ENCODE data around the gene RP2.
A peak's percentile ranks its signal among the peaks of the same experiment; 100 is the strongest.

RP2 gene

DNA sequence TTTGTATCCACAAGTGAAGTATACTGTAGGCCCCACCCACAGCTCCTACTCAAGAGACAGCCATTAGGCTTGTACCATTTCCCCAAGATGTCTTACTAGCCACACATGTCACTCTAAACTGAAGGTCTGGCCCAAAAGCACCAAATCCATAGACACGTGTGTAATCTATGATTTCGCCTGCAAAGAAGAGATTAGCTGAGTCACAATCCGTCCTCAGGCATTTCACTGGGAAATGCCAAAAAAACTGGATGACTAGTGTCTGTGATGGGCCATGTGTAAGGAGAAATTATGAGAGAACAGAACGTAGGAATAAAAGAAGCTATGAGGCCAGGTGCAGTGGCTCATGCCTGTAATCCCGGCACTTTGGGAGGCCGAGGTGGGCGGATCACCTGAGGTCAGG, 21.9 kb upstream of the RP2 start:
- H3K36me3 ChIP-seq (ENCODE audit: control insufficient read depth, insufficient read depth, low read length, severe bottlenecking) = no peaks in the 10 kb centered on the region
- H3K9ac ChIP-seq (ENCODE audit: low read length) = no peak overlapping the region

DNA sequence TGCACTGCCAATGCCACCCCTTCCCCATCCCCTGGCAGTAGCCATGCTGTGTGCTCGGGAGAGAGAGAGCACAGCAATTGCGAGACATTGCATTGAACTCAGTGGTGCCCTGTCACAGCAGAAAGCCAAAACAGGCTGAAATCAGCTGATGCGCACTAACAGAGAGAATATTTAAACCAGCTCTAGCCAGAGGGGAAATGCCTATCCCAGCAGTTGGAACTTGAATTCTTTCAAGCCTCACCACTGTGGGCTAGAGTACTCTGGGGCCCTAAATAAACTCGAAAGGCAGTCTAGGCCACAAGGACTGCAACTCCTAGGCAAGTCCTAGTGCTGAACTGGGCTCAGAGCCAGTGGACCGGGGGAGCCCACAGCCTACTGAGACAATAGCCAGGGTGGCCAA, 17.7 kb upstream of the RP2 start:
- peak; percentile 66 for DNase-seq (ENCODE audit: low read depth)
- Histone ChIP-seq H3K9me3 (ENCODE audit: control insufficient read depth, low read length) (peaks cover 18% of the 10 kb centered on the region), H3K4me1 (ENCODE audit: control insufficient read depth, insufficient read depth, low read length) (no peaks in the 10 kb centered on the region), H3K4me3 (ENCODE audit: low read length) (no peak overlapping the region), H3K27me3 (replicated peaks; ENCODE audit: control insufficient read depth, insufficient read depth, low read length) (peaks cover 16% of the 10 kb centered on the region), H3K9ac (ENCODE audit: low read length) (no peak overlapping the region), H3K36me3 (ENCODE audit: control insufficient read depth, insufficient read depth, low read length, severe bottlenecking) (no peaks in the 10 kb centered on the region)

More for the DNA sequence above, 21.9 kb upstream of the RP2 start:
- Histone ChIP-seq H3K27me3 (replicated peaks; ENCODE audit: control insufficient read depth, insufficient read depth, low read length) (peaks cover 22% of the 10 kb centered on the region), H3K9me3 (ENCODE audit: control insufficient read depth, low read length) (no peaks in the 10 kb centered on the region), H3K4me1 (ENCODE audit: control insufficient read depth, insufficient read depth, low read length) (no peaks in the 10 kb centered on the region), H3K4me3 (ENCODE audit: low read length) (no peak overlapping the region)
- no peak for DNase-seq (ENCODE audit: low read depth)

DNA sequence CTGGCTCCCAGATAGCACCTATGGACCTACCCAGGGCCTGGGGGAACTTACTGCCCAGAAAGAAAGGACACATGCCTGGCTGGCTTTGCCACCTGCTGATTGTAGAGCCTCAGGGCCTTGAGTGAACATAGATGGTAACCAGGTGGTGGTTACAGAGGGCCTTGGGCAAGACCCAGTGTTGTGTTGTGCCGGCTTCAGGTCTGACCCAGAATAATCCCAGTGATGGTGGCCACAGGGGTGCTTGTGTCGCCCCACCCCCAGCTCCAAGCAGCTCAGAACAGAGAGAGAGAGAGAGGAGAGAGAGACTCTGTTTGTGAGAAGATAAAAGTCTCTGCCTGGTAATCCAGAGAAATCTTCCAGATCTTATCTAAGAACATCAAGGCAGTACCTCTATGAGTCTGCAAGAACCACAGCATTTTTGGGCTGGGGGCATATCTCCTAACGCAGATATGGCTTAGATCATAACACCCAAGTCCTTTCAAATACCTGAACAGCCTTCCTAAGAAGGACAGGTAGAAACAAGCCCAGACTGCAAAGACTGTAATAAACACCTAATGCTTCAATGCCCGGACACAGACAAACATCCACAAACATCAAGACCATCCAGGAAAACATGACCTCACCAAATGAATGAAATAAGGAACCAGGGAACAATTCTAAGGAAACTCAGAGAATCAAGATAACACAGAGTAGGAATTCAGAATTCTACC, 16.3 kb upstream of the RP2 start:
- no peak for DNase-seq (ENCODE audit: low read depth)
- H3K36me3 ChIP-seq (ENCODE audit: control insufficient read depth, insufficient read depth, low read length, severe bottlenecking) = no peaks in the 10 kb centered on the region
- no peaks in the 10 kb centered on the region for H3K4me1 ChIP-seq (ENCODE audit: control insufficient read depth, insufficient read depth, low read length)
- H3K9me3 ChIP-seq (ENCODE audit: control insufficient read depth, low read length) = peaks cover 18% of the 10 kb centered on the region
- H3K4me3 ChIP-seq (ENCODE audit: low read length) = no peak overlapping the region
- H3K27me3 ChIP-seq (replicated peaks; ENCODE audit: control insufficient read depth, insufficient read depth, low read length) = peaks cover 16% of the 10 kb centered on the region
- H3K9ac ChIP-seq (ENCODE audit: low read length) = no peak overlapping the region

DNA sequence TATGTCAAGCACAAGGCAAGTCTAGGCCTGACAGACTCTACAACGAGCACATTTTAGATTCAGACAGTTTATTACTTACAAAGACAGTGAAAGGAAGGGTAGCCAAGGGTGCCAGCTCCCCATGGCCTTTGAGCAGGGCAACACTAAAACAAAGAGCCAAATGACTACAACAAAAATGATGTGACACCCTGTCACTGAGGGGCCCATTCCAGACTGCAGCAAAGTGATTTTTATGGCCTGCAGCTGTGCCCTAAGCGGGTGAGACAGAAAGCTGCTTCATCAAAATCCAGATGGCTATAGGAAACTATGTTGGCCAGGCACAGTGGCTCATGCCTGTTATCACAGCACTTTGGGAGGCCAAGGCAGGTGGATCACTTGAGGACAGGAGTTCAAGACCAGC, 13.4 kb upstream of the RP2 start:
- H3K4me1 ChIP-seq (ENCODE audit: control insufficient read depth, insufficient read depth, low read length) = no peaks in the 10 kb centered on the region

DNA sequence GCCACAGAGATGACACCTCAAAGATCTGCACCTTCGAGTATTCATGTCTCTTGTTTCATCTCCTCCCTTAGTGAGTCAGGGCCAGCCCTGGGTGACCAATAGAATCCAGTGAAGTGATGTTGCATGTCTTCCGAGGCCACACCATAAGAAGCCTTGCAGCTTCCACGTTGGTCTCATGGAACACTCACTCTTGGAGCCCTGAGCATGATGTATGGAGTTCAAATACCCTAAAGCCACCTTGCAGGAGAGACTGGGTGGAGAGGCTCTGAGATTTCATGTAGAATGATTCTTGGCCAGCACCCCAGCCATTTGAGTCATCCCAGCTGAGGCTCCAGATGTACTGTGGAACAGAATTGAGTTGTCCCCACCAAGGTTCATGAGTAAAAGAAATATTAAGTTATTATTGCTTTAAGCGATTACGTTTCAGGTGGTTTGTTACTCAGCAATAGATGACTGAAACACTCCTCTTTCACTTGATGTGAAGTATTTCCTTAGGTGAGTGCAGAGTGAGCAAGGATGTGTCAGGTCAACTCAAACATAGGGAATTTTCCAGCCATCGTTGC, 5.0 kb upstream of the RP2 start:
- Histone ChIP-seq H3K4me1 (ENCODE audit: control insufficient read depth, insufficient read depth, low read length) (peaks cover 4% of the 10 kb centered on the region), H3K9ac (ENCODE audit: low read length) (no peak overlapping the region), H3K27me3 (replicated peaks; ENCODE audit: control insufficient read depth, insufficient read depth, low read length) (peaks cover 5% of the 10 kb centered on the region), H3K4me3 (ENCODE audit: low read length) (no peak overlapping the region), H3K36me3 (ENCODE audit: control insufficient read depth, insufficient read depth, low read length, severe bottlenecking) (no peaks in the 10 kb centered on the region), H3K9me3 (ENCODE audit: control insufficient read depth, low read length) (no peaks in the 10 kb centered on the region)
- DNase-seq (ENCODE audit: low read depth) = peak; percentile 59

More for the DNA sequence above, 13.4 kb upstream of the RP2 start:
- H3K9ac ChIP-seq (ENCODE audit: low read length) = no peak overlapping the region
- H3K9me3 ChIP-seq (ENCODE audit: control insufficient read depth, low read length) = peaks cover 18% of the 10 kb centered on the region
- peaks cover 7% of the 10 kb centered on the region for H3K27me3 ChIP-seq (replicated peaks; ENCODE audit: control insufficient read depth, insufficient read depth, low read length)
- no peak for DNase-seq (ENCODE audit: low read depth)
- H3K36me3 ChIP-seq (ENCODE audit: control insufficient read depth, insufficient read depth, low read length, severe bottlenecking) = no peaks in the 10 kb centered on the region
- H3K4me3 ChIP-seq (ENCODE audit: low read length) = no peak overlapping the region

DNA sequence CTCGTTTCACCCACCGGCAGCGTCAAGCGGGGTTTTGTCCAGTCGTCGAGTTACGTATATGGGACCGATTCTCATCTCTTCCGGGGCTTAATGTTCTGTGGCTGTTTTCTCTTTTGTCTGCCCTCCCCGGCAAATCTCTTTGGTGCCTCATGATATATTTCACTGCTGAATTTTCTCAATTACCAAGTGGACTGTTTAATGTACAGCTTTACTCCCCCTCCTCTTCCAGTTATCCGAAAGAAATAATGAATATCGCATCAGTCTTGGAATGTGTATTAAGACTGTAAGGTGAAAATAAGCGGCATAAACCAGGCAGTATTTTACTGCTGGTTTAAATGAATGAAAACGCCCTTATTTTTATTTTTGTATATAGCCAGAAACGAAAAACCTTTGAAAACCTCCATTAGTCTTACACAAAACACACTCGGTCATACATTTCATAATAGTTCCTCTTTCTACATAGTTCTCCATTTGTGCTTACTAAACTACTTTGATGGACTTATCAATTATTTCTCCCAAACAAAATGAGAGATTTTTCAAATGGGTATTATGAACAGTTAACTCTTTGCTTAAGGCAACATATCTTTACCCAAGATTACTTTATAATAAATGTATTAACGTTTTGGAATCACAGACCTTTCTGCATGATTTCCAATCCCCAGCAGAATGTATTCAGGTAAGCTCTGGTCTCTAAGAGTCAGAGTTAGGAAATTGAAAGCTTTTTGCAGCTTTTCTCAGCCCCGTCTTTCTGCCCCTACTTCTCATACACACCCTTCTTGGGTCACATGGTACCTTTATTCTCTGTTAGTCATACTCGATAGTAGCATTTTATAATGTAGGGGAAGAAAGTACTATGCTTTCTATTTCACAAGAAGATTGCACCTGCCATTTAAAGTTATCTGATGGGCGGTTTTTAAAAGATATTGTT, 979 bp downstream of the RP2 start:
- no peaks in the 10 kb centered on the region for H3K9me3 ChIP-seq (ENCODE audit: control insufficient read depth, low read length)
- peak overlapping the region; percentile 89 for H3K4me3 ChIP-seq (ENCODE audit: low read length)
- H3K27me3 ChIP-seq (replicated peaks; ENCODE audit: control insufficient read depth, insufficient read depth, low read length) = no peaks in the 10 kb centered on the region
- no peaks in the 10 kb centered on the region for H3K36me3 ChIP-seq (ENCODE audit: control insufficient read depth, insufficient read depth, low read length, severe bottlenecking)
- H3K4me1 ChIP-seq (ENCODE audit: control insufficient read depth, insufficient read depth, low read length) = peaks cover 16% of the 10 kb centered on the region
- DNase-seq (ENCODE audit: low read depth) = peak; percentile 55
- peak overlapping the region; percentile 90 for H3K9ac ChIP-seq (ENCODE audit: low read length)

DNA sequence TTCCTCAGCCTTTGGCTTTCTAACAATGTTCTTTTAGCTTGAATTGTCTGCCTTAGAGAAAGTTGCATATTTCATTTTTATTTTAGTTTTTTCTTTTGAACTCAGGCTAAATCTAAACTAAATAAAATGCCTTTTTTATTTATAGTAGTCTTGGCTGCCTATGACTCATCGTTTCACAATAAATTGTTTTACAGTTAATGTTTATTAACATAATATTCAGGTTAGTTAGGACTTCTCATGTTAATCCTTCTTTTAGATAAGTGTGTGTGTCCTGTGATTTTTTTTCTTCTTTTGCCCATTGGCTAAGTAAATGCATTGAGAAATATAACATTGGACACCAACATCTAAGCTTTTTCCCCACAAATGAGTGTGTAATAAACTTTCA, 1.6 kb downstream of the RP2 start:
- H3K9me3 ChIP-seq (ENCODE audit: control insufficient read depth, low read length) = no peaks in the 10 kb centered on the region
- peaks cover 16% of the 10 kb centered on the region for H3K4me1 ChIP-seq (ENCODE audit: control insufficient read depth, insufficient read depth, low read length)
- peak overlapping the region; percentile 89 for H3K4me3 ChIP-seq (ENCODE audit: low read length)
- no peaks in the 10 kb centered on the region for H3K36me3 ChIP-seq (ENCODE audit: control insufficient read depth, insufficient read depth, low read length, severe bottlenecking)
- H3K9ac ChIP-seq (ENCODE audit: low read length) = peak overlapping the region; percentile 90
- no peaks in the 10 kb centered on the region for H3K27me3 ChIP-seq (replicated peaks; ENCODE audit: control insufficient read depth, insufficient read depth, low read length)
- peak; percentile 42 for DNase-seq (ENCODE audit: low read depth)

DNA sequence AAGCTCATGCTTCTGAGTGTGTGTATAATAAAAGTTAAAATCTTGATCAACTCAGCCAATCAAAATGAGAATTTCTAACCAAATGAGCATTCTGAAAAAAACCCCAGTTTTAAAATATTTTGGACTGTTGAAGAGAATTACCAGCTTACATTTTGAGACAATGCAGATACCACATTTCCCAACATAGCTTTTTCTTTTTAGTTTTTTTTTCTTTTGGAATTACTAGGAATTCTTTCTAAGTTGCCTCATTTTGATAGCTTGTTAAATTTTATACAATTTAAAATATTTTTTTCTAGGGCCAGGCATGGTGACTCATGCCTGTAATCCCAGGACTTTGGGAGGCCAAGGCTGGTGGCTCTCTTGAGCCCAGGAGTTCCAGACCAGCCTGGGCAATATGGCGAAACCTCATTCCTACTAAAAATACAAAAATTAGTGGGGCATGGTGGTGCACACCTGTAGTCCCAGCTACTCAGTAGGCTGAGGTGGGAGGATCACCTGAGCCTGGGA, 2.2 kb downstream of the RP2 start:
- H3K4me1 ChIP-seq (ENCODE audit: control insufficient read depth, insufficient read depth, low read length) = peaks cover 16% of the 10 kb centered on the region
- peak; percentile 74 for DNase-seq (ENCODE audit: low read depth)
- peak overlapping the region; percentile 89 for H3K4me3 ChIP-seq (ENCODE audit: low read length)
- H3K36me3 ChIP-seq (ENCODE audit: control insufficient read depth, insufficient read depth, low read length, severe bottlenecking) = no peaks in the 10 kb centered on the region
- no peaks in the 10 kb centered on the region for H3K9me3 ChIP-seq (ENCODE audit: control insufficient read depth, low read length)
- no peak overlapping the region for H3K9ac ChIP-seq (ENCODE audit: low read length)
- H3K27me3 ChIP-seq (replicated peaks; ENCODE audit: control insufficient read depth, insufficient read depth, low read length) = no peaks in the 10 kb centered on the region

DNA sequence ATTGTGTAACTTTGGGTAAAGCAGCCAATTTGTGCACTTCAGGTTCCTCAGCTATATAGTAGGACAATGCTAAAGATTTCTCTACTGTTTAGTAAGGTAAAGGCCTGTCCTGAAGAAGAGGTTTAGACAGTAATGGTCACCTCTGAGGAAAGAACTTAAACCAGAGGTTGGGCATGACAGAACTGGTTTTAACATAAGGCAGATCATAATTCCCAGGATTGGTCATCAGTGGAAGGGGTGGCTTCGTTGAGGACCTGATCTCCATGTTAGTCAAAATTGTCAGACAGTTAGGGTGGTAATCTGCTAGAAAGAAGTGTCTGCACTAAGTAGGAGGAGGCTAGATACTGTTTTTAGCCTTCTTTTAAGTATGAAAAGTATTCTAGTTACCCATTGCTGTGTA, 4.1 kb downstream of the RP2 start:
- H3K4me1 ChIP-seq (ENCODE audit: control insufficient read depth, insufficient read depth, low read length) = peaks cover 16% of the 10 kb centered on the region
- no peak for DNase-seq (ENCODE audit: low read depth)
- H3K9me3 ChIP-seq (ENCODE audit: control insufficient read depth, low read length) = no peaks in the 10 kb centered on the region
- H3K36me3 ChIP-seq (ENCODE audit: control insufficient read depth, insufficient read depth, low read length, severe bottlenecking) = no peaks in the 10 kb centered on the region
- no peak overlapping the region for H3K9ac ChIP-seq (ENCODE audit: low read length)
- no peak overlapping the region for H3K4me3 ChIP-seq (ENCODE audit: low read length)
- no peaks in the 10 kb centered on the region for H3K27me3 ChIP-seq (replicated peaks; ENCODE audit: control insufficient read depth, insufficient read depth, low read length)

DNA sequence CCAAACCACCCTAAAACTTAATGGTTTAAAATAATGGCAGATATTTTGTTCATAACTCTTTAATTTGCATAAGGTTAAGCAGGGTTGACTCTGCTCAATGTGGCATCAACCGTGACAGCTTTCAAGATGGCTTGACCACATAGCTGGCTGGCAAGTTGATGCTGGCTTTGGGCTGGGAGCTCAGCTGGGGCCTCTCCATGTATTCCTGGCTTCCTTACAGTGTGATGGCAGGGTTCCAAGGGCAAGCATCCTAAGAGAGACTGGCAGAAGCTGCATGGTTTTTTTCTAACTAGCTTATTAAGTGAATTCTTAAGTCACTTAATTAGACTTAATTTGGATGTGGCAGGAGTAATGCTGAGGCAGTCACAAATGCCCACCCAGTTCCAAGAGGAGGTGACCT, 4.5 kb downstream of the RP2 start:
- Histone ChIP-seq H3K9ac (ENCODE audit: low read length) (no peak overlapping the region), H3K9me3 (ENCODE audit: control insufficient read depth, low read length) (no peaks in the 10 kb centered on the region)
- DNase-seq (ENCODE audit: low read depth) = peak; percentile 40

DNA sequence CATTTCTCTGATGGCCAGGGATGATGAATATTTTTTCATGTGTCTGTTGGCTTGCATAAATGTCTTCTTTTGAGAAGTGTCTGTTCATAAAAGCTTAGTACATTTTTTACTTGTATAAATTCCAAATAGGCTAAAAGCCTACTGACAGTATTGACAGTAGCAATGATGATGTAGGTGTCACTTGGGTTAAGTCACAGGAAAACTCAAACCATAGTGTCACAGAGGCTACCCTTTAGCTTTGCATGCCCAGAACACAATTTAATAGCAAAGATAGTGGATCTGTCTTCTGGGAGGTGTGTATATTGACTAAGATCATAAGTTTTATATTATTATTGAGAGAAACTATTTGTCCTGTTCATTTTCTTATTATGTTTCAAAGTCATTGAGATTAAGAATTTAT, 8.1 kb downstream of the RP2 start:
- H3K9me3 ChIP-seq (ENCODE audit: control insufficient read depth, low read length) = peaks cover 5% of the 10 kb centered on the region
- H3K4me3 ChIP-seq (ENCODE audit: low read length) = no peak overlapping the region
- H3K9ac ChIP-seq (ENCODE audit: low read length) = no peak overlapping the region
- no peaks in the 10 kb centered on the region for H3K27me3 ChIP-seq (replicated peaks; ENCODE audit: control insufficient read depth, insufficient read depth, low read length)
- no peaks in the 10 kb centered on the region for H3K36me3 ChIP-seq (ENCODE audit: control insufficient read depth, insufficient read depth, low read length, severe bottlenecking)
- no peak for DNase-seq (ENCODE audit: low read depth)
- H3K4me1 ChIP-seq (ENCODE audit: control insufficient read depth, insufficient read depth, low read length) = peaks cover 7% of the 10 kb centered on the region

More for the DNA sequence above, 4.5 kb downstream of the RP2 start:
- no peak overlapping the region for H3K4me3 ChIP-seq (ENCODE audit: low read length)
- no peaks in the 10 kb centered on the region for H3K27me3 ChIP-seq (replicated peaks; ENCODE audit: control insufficient read depth, insufficient read depth, low read length)
- no peaks in the 10 kb centered on the region for H3K36me3 ChIP-seq (ENCODE audit: control insufficient read depth, insufficient read depth, low read length, severe bottlenecking)
- H3K4me1 ChIP-seq (ENCODE audit: control insufficient read depth, insufficient read depth, low read length) = peaks cover 16% of the 10 kb centered on the region
